Mesothelial cell of epicardium (in vitro differentiated cells): ENCODE measurements around the gene ETF1. TPM values are rescaled to one million over a fixed set of nuclear protein-coding genes. Genes with fewer than 3 reads are reported as not detected.
A peak's percentile ranks its signal among the peaks of the same experiment; 100 is the strongest.

Source experiments
- DNase-seq, 2 experiments: peaks; one replicate each; pipeline ENCODE4 v3.0.0; 2021; ENCODE audit warnings: low spot score in 2 of 2; ENCODE audit not compliant: unreplicated experiment in 2 of 2
- H3K27ac Mint-ChIP-seq: 2 replicates; pipeline ENCODE4 v1.8.0; 2021; ENCODE audit warnings: mixed read lengths
- H3K27me3 Mint-ChIP-seq: 2 replicates; pipeline ENCODE4 v1.8.0; 2021; ENCODE audit warnings: low read depth, mixed read lengths
- H3K36me3 Mint-ChIP-seq: 2 replicates; pipeline ENCODE4 v1.8.0; 2021; ENCODE audit warnings: mixed read lengths
- H3K4me1 Mint-ChIP-seq: 2 replicates; pipeline ENCODE4 v1.8.0; 2021; ENCODE audit warnings: mixed read lengths
- H3K4me3 Mint-ChIP-seq: 2 replicates; pipeline ENCODE4 v1.8.0; 2021; ENCODE audit warnings: mild to moderate bottlenecking, moderate library complexity, mixed read lengths
- H3K9me3 Mint-ChIP-seq: 2 replicates; pipeline ENCODE4 v1.8.0; 2021; ENCODE audit warnings: mixed read lengths
- total RNA-seq: library from RNA; stranded (reverse); gene quantifications from 3 replicates; pipeline ENCODE4 v1.2.1, GENCODE V29; 2021
- TF ChIP-seq, protein P1 (sequence below): fragments of 200-600 bp; sonication (generic); IDR thresholded peaks from one replicate; pipeline ENCODE4 v1.5.0; 2021; ENCODE audit warnings: antibody characterized with exemption; ENCODE audit not compliant: unreplicated experiment

Gene ETF1
- total RNA-seq, 1 donor from 2014 or later = 77.7 TPM

DNA sequence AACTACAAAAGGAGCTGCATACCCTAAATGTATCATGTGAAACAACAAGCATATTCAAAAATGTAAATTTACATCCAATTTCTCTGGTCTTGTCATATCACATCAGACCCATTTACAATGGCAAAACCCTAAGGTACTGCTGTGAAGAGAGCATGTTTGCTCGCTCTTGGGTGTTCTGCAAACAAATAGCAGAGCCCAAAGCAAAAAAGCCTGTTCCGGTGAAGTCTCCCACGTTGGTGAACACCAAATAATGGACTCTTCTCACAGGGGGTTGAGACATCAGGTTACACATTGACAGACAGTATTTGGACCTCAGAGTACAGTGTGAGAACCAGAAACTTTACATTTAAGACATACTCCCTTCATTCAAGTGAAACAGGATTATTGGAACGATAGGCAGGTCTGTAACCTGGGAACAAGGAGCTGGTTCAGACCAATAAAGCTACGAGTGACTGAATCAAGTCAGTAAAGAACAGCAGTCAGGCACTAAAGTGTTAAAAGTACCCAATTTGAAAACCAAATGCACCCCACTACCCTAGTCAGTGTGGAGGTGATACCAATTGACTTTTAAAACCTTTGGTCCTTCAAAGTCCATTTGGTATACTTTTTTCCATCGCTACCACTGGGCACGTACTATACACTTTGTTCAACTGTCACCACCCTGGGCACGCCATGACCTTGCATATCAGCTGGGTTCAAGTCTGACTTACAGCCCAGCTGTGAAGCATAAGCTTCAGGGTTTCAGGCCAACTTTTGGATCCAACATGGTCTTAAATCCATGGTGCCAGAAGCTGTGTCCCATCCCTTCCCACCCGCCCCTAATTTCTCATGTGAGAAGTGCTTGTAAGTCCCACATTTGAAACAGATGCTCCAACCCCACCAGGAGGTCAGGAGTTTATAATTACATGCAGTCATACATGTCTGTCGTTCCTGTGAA lies 36.4 kb downstream of the ETF1 start:
- Mint-ChIP-seq H3K27me3 (no peaks in the 10 kb centered on the region), H3K27ac (no peak overlapping the region), H3K4me3 (no peak overlapping the region), H3K9me3 (no peaks in the 10 kb centered on the region), H3K36me3 (peaks cover 32% of the 10 kb centered on the region), H3K4me1 (no peaks in the 10 kb centered on the region)
- no peak for DNase-seq
- TF ChIP-seq, protein P1, sequence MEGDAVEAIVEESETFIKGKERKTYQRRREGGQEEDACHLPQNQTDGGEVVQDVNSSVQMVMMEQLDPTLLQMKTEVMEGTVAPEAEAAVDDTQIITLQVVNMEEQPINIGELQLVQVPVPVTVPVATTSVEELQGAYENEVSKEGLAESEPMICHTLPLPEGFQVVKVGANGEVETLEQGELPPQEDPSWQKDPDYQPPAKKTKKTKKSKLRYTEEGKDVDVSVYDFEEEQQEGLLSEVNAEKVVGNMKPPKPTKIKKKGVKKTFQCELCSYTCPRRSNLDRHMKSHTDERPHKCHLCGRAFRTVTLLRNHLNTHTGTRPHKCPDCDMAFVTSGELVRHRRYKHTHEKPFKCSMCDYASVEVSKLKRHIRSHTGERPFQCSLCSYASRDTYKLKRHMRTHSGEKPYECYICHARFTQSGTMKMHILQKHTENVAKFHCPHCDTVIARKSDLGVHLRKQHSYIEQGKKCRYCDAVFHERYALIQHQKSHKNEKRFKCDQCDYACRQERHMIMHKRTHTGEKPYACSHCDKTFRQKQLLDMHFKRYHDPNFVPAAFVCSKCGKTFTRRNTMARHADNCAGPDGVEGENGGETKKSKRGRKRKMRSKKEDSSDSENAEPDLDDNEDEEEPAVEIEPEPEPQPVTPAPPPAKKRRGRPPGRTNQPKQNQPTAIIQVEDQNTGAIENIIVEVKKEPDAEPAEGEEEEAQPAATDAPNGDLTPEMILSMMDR = no peak

DNA sequence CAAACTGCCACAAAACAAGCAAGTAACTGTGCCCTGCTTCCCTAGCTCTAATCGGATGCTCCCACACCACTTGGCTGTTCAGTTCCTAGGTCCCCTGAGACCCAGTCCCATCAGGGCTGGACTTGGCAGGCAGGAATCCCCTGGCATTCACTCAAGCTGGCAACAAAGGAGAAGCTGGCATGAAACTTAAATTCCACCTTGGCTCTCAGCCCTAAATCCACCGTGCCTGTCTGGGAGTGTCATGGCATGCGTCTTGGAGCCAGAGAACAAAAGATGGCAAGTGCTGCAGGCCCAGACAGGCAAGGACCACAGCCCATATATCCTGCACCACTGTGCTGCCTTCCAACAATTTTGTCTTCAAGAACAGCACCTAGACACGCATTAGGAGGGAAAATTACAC lies 38.2 kb downstream of the ETF1 start:
- Mint-ChIP-seq H3K36me3 (peaks cover 22% of the 10 kb centered on the region), H3K27ac (peak overlapping the region; percentile 21), H3K4me3 (no peak overlapping the region), H3K9me3 (no peaks in the 10 kb centered on the region), H3K4me1 (no peaks in the 10 kb centered on the region), H3K27me3 (no peaks in the 10 kb centered on the region)
- no peak for DNase-seq
- TF ChIP-seq, protein P1 = no peak

DNA sequence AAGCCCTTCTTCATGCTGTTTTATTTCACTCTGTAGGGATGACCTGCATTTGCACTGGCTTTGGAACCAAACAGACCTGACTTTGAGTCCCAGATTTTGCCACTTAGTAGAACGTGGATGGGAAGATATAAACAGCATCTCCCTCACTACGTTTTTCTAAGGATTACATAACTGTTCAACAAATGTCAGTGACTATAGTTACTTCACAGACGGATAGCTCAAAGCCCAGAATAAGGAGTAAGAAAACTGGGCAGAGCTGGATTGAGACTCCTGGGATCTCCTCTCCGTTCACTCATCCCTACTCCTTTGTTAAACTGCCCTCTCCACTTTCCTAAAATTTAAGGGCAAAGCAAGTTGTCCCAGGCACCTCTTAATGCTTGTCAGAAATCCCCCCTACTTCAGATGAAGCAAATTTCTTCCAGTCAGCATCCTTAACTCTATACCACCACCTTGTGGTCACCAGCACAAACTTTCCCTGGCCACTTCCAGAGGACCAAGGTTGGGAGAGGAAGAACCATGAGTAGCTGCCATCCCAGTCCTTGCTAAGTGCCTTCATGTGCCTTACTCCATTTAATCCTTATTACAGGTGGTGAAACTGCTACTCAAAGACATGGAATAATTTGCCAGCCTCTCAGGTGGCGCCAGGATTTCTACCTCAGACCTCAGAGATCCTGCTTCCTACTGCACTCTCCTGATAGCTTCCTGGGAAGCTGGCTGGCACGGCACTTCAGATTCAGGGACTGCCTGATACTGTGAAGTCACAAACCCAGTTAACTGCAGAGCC lies 39.4 kb downstream of the ETF1 start:
- TF ChIP-seq, protein P1 = peak; percentile 65
- H3K4me3 Mint-ChIP-seq = no peak overlapping the region
- H3K27me3 Mint-ChIP-seq = no peaks in the 10 kb centered on the region
- H3K4me1 Mint-ChIP-seq = no peaks in the 10 kb centered on the region
- no peaks in the 10 kb centered on the region for H3K9me3 Mint-ChIP-seq
- DNase-seq = no peak
- H3K36me3 Mint-ChIP-seq = peaks cover 15% of the 10 kb centered on the region
- H3K27ac Mint-ChIP-seq = no peak overlapping the region

DNA sequence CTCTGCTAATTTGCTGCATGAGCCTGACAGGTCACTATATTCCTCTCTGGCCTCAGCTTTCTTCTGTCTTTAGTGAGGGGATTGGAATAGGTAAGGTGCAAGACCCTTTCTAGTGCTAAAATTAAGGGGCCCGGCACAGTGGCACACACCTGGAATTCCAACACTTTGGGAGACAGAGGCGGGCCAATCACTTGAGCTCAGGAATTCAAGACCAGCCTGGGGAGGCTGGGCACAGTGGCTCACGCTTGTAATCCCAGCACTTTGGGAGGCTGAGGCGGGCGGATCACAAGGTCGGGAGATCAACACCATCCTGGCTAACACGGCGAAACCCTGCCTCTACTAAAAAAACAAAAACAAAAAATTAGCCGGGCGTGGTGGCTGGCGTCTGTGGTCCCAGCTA lies 40.5 kb downstream of the ETF1 start:
- no peaks in the 10 kb centered on the region for H3K9me3 Mint-ChIP-seq
- TF ChIP-seq, protein P1 = no peak
- H3K36me3 Mint-ChIP-seq = peaks cover 4% of the 10 kb centered on the region
- no peak for DNase-seq
- no peak overlapping the region for H3K27ac Mint-ChIP-seq
- H3K4me1 Mint-ChIP-seq = no peaks in the 10 kb centered on the region
- H3K4me3 Mint-ChIP-seq = no peak overlapping the region
- H3K27me3 Mint-ChIP-seq = no peaks in the 10 kb centered on the region

DNA sequence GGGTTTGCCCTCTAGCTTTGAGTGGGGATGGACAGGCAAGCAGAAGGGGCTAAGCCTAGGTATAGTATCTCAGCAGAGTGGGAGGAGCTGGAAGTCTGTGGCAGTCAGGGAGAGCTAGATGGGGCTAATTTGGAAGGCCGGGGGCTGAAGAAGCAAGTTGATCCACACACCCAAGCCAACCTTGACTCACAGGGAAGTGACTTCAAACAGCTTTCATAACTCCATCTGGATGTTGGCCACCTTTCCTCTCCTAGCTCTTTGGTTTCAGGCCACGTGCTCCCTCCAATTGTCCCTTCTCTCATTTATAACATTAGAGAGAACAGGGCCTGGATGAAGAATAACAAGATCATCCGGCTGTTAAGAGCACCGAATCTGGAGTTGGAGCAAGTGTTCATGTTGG lies 40.9 kb downstream of the ETF1 start:
- Mint-ChIP-seq H3K27ac (no peak overlapping the region), H3K4me3 (no peak overlapping the region), H3K9me3 (no peaks in the 10 kb centered on the region), H3K4me1 (no peaks in the 10 kb centered on the region), H3K36me3 (no peaks in the 10 kb centered on the region), H3K27me3 (no peaks in the 10 kb centered on the region)
- TF ChIP-seq, protein P1 = no peak
- no peak for DNase-seq
